ENCODE measurements around the gene EIF3D. TPM values are rescaled to one million over a fixed set of nuclear protein-coding genes. Genes with fewer than 3 reads are reported as not detected.

Gene EIF3D
- total RNA-seq, 1 experiment from 2014 or later, result 306 TPM

GRCh38 chr22:36549033-36549432 lies 20.1 kb upstream of the EIF3D start:
- TF ChIP-seq SIN3A (IDR thresholded peaks at IDR 0.05; ENCODE audit: low read depth), result no peak
- no peak for TF ChIP-seq MAX (IDR thresholded peaks at IDR 0.05)
- no peak for TF ChIP-seq EGR1 (IDR thresholded peaks at IDR 0.05; ENCODE audit: low read depth)
- no peak for TF ChIP-seq JUND (IDR thresholded peaks at IDR 0.05)
- TF ChIP-seq CTCF (IDR thresholded peaks at IDR 0.05 in 2 of 3, conservative IDR thresholded peaks at IDR 0.05 in 1 of 3; ENCODE audit: borderline replicate concordance in 1 of 3, insufficient read depth in 1 of 3, low read depth in 2 of 3, low read length in 2 of 3), result no peak
- H2AFZ ChIP-seq (ENCODE audit: low read depth, low read length, poor library complexity, severe bottlenecking), result no peak overlapping the region
- peaks cover 8 to 36% of the 10 kb centered on the region in 2 experiments for H3K4me1 ChIP-seq (ENCODE audit: control insufficient read depth in 1 of 2, insufficient read depth in 2 of 2, low read length in 2 of 2)
- no peak for ATAC-seq
- CTCF ChIA-PET, result interaction anchor here (1.6 kb wide), 1 partner anchor 225 kb away, joined by 4 read pairs; no protein-coding TSS in a partner anchor
- intact Hi-C loops (cut with micrococcal nuclease), result loop anchor here (5.0 kb wide), 1 partner anchor 428 kb away; no protein-coding TSS in a partner anchor
- H3K4me3 ChIP-seq (replicated peaks in 1 of 2; ENCODE audit: low read depth in 1 of 2, low read length in 2 of 2), result no peak overlapping the region
- peaks cover 5% of the 10 kb centered on the region; the same call in 1 of the 2 replicates for H3K27me3 ChIP-seq (ENCODE audit: insufficient read depth, low read length)
- no peaks in the 10 kb centered on the region for H3K9me3 ChIP-seq (ENCODE audit: control insufficient read depth in 1 of 2, insufficient read depth in 1 of 2, low read depth in 1 of 2, low read length in 2 of 2)
- H3K36me3 ChIP-seq (ENCODE audit: control insufficient read depth in 1 of 2, insufficient read depth in 2 of 2, low read length in 2 of 2), result no peaks in the 10 kb centered on the region
- RAD21 ChIA-PET (ENCODE audit: low non-redundant PET in 1 of 2, low total read pairs in 2 of 2, uncharacterized antibody in 2 of 2, unreplicated experiment in 2 of 2), result no interaction called here
- no peak overlapping the region for H3K9ac ChIP-seq (ENCODE audit: low read length)
- no TSS peak for BruUV-seq (replicated peaks)
- POLR2A ChIA-PET, result no interaction called here
- H3K9me2 ChIP-seq (ENCODE audit: insufficient read depth), result no peaks in the 10 kb centered on the region
- H4K20me1 ChIP-seq (ENCODE audit: insufficient read depth), result no peaks in the 10 kb centered on the region
- no peak overlapping the region for H3K27ac ChIP-seq (ENCODE audit: low read depth, low read length)
- no peak overlapping the region for H3K4me2 ChIP-seq (ENCODE audit: low read length)
- no peaks in the 10 kb centered on the region for H3K79me2 ChIP-seq (ENCODE audit: insufficient read depth, low read length)
- DNase-seq (ENCODE audit: low read depth, low spot score), result no peak

- DNase-seq (ENCODE audit: low read depth, low spot score) (no peak), ATAC-seq (no peak)
- Histone ChIP-seq H3K79me2 (ENCODE audit: insufficient read depth, low read length) (no peaks in the 10 kb centered on the region), H2AFZ (ENCODE audit: low read depth, low read length, poor library complexity, severe bottlenecking) (no peak overlapping the region), H3K9ac (ENCODE audit: low read length) (no peak overlapping the region), H4K20me1 (ENCODE audit: insufficient read depth) (no peaks in the 10 kb centered on the region), H3K9me2 (ENCODE audit: insufficient read depth) (no peaks in the 10 kb centered on the region), H3K36me3 (ENCODE audit: control insufficient read depth in 1 of 2, insufficient read depth in 2 of 2, low read length in 2 of 2) (no peaks in the 10 kb centered on the region), H3K4me3 (replicated peaks in 1 of 2; ENCODE audit: low read depth in 1 of 2, low read length in 2 of 2) (no peak overlapping the region), H3K4me2 (ENCODE audit: low read length) (no peak overlapping the region), H3K4me1 (ENCODE audit: control insufficient read depth in 1 of 2, insufficient read depth in 2 of 2, low read length in 2 of 2) (peaks cover 3 to 35% of the 10 kb centered on the region in 2 experiments; a peak in 3 of 4 replicates), H3K27ac (ENCODE audit: low read depth, low read length) (no peak overlapping the region), H3K27me3 (ENCODE audit: insufficient read depth, low read length) (peaks cover 5% of the 10 kb centered on the region; the same call in 1 of the 2 replicates), H3K9me3 (ENCODE audit: control insufficient read depth in 1 of 2, insufficient read depth in 1 of 2, low read depth in 1 of 2, low read length in 2 of 2) (no peaks in the 10 kb centered on the region)
- CTCF ChIA-PET, result interaction anchor here (1.6 kb wide), 1 partner anchor 225 kb away, joined by 4 read pairs; no protein-coding TSS in a partner anchor
- TF ChIP-seq POLR2A (IDR thresholded peaks at IDR 0.05; ENCODE audit: borderline replicate concordance, extremely low read depth, insufficient read depth, insufficient read length) (no peak), SP1 (IDR thresholded peaks at IDR 0.05; ENCODE audit: low read depth) (no peak), FOSL1 (IDR thresholded peaks at IDR 0.05; ENCODE audit: low read depth) (no peak), SIN3A (IDR thresholded peaks at IDR 0.05; ENCODE audit: low read depth) (no peak), YY1 (IDR thresholded peaks at IDR 0.05; ENCODE audit: extremely low read depth, insufficient replicate concordance, low read depth, low read length) (no peak)
- intact Hi-C loops (cut with micrococcal nuclease), result loop anchor here (5.0 kb wide), 1 partner anchor 429 kb away; no protein-coding TSS in a partner anchor
- BruUV-seq (replicated peaks), result no TSS peak
- POLR2A ChIA-PET, result no interaction called here
- RAD21 ChIA-PET (ENCODE audit: low non-redundant PET in 1 of 2, low total read pairs in 2 of 2, uncharacterized antibody in 2 of 2, unreplicated experiment in 2 of 2), result no interaction called here
Measured at GRCh38 chr22:36548606-36549005, 19.6 kb upstream of the EIF3D start.

Data from HCT116 (cell line).